CD1c-positive myeloid dendritic cell (primary cell): ENCODE data around the gene TUBG2.
A peak's percentile ranks its signal among the peaks of the same experiment; 100 is the strongest.
"Not testable (repeated sequence)": the region's sequence is repeated elsewhere in the genome, so short reads cannot be mapped to it uniquely, and the experiment has no call there.

Experiments
- DNase-seq: peaks from one replicate; pipeline ENCODE4 v3.0.0-alpha.2; 2016; ENCODE audit errors: extremely low spot score

Gene TUBG2

DNA sequence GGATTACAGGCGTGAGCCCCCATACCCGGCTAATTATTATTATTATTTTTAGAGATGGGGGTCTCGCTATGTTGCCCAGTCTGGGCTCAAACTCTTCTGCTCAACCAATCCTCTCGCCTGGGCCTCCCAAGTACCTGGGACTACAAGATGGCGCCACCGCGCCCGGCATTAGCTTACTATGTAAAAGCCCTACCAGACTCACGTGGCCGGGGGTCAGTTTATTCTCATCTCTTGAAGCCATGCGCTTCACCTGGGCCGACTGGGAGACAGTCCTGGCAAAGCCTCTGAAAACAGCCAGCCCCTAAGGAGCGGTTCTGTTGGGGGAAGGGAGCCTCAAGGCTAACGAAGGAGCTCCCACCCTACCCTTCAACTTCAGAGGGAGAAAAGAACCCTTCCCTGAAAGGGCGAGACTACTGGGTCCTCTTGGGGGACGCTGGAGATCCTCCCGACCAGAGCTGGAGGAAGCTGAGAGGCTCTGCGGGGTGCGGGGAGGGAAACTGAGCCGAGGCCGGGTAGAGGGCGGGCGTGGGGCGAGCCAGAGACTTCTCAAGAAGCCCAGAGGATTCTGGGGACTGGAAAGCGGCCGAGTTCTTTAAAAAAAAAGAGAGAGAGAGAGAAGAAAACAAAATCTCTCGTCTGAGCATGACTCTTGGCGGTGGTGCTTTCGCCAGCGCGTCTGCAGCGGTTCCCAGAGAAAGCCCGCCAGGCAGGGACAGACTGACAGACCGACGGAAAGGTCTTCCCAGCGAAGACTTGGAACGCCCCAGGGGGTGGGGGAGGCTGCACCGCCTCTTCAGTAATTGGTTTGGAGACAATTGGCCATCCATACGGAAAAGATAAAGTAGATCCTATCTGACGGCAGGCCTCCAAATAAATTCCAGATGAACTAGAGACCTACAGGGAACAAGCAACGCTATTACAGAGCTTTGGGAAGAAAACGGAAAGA is 5.6 kb upstream of the TUBG2 start:
- DNase-seq: no peak

DNA sequence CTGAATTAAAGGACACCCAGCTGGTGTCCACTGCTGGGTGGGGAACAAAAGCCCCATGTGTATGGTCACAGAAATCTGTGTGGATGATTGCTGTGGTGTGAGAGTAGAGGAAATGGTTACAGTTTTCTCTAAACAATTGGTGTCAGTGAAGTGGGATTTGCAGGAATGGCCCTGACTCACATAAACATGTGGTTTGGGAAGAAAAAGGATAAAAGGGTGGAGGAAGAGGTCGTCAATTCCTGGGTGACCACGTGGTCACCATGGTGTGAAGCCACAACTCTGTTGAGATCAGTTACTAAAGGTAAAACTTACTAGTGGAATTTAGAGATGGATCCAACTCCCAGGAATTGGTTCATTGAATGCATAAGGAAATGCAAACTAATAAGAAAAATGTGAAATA is 3.6 kb upstream of the TUBG2 start:
- no peak for DNase-seq

DNA sequence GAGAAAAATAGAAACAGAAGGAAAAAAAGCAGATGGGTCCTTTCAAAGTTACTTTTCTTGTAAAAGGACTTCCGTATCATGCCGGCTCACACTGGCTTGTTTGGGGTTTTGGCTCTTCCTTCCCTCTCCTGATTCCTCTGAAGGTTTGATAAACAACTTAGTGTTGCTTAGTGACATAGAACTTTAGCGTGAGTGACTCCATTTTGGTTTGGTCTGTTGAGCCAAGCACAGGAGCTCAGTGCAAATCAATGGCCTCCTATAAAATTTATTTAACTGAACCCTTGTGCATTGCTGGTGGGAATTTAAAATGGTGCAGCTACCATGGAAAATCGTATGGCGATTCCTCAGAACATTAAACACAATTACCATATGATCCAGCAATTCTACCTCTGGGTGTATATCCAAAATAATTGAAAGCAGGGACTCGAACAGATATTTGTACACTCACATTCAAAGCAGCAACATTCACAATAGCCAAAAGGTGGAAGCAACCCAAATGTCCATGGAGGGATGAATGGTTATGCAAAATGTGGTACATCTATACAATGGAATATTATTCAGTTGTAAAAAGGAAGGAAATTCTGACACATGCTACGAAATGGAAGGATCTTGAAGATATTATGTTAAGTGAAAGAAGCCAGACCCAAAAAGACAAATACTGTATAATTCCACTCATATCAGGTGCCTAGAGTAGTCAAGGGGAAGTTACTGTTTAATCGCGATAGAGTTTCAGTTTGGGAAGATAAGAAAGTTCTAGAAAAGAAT is 1.1 kb upstream of the TUBG2 start:
- no peak for DNase-seq

DNA sequence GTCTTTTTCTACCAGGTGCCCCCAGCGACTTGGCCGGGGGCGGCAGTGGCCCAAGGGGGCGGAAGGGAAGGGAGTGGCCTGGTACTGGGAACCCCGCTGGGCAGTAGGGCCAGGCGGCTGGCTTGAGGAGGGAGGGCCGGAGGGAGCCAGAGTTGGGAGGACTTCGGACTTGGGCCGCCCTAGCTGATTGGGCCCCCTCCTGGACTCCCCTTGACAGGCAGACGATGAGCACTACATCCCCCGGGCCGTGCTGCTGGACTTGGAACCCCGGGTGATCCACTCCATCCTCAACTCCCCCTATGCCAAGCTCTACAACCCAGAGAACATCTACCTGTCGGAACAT is 819 bp downstream of the TUBG2 start:
- DNase-seq: not testable (repeated sequence)

DNA sequence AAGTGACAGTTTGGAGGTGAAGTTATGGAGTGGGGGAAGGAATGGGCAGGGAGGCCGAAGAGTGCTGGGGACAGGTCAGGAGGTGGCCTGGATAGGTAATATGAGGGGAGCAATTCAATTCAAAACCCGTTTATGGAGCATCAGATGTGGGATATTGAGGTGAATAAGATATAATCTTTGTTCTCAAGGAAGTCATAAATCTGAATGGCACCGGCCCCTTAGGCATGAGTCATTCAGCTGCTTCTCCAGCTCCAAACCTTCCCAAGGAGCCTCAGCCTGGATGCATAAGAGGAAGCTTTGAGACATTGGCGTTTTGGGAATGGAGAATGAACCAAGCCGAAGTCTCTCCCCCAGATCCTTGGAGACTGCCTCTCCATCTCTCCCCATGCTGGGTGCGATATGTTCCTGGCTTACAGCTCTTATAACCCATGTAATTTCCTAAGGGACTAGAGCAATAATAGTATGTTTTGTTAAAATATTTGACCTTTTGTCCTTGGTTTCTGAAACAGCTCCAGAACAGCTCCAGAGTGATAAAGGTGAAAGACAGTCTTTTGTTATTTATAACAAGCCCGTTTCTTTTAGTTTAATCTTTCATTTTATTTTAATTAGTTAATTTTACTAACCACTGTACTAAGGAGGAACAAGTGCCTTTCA is 1.7 kb downstream of the TUBG2 start:
- DNase-seq: no peak

DNA sequence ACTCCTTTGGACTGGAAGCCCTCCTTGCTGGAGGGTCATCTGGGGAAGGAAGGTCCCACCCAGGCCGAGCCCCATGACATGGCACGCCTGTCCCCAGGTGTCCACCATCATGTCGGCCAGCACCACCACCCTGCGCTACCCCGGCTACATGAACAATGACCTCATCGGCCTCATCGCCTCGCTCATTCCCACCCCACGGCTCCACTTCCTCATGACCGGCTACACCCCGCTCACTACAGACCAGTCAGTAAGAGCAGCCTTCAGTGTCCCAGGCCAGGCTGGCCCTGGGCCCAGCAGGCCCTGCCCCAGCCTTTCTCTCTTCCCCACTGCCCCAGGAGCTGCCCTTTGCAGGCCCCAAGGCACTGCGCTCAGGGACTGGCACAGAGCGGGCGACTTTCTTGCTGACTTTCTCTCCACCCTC is 6.5 kb downstream of the TUBG2 start:
- no peak for DNase-seq

DNA sequence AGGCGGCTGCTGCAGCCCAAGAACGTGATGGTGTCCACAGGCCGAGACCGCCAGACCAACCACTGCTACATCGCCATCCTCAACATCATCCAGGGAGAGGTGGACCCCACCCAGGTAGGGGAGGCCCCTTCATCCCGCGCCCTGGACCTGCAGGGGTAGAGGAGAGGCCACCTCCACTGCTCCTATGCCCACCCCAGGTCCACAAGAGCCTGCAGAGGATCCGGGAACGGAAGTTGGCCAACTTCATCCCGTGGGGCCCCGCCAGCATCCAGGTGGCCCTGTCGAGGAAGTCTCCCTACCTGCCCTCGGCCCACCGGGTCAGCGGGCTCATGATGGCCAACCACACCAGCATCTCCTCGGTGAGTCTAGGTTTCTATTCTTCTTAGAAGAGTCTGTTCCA is 7.0 kb downstream of the TUBG2 start:
- DNase-seq: not testable (repeated sequence)

DNA sequence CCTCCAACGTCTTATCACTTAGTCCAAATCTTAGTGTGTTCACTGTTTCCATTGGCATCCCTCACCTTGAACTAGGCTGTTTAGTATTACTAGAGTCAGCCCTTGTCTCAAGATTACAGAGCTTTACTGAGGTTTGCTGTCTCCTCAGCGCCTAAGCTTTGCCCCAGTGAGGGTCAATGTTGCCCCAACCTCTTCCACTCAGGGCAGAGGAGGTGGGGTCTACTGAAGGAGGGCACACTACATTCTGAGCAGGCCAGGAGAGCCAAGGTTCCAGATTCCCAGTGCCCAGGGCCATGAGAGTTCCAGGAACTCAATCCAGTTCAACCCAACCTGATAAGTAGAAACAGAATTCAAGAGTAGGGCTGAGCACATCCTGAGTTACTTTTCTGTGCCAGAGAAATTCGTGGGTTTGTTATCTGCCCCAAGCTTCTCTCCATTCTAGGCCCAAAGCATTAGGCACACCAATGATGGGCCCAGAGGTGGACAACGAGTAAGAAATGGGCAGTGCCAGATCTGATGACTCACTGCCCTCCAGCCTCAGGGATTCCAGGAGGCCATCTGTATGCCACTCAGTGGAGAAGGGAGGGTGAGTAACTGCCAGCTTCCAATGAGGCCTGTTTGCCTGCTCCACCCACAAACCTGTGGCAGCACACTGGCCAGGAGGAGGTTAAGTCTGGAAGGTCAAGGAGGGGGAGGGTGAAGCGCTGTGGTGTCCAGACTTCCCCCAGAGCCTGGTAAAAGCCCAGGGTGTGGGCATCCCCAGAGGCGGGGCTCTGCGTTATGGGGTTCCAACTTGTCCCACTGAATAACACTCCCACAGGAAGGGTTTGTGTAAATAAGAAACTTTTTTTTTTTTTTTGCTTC is 8.2 kb downstream of the TUBG2 start:
- peak; percentile 19 for DNase-seq

DNA sequence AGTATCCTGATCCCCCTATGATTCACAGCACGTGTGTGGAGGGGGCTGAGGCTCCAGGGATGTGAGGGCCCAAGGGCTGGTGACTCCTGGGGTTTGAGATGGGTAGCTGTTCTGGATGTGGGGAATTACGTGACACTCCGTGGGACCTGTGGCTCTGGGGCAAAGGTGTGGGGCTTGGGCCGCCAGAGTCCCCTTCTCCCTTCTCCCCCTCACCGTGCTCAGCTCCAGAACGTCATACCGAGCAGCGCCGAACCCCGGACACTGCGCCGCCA is 10.6 kb downstream of the TUBG2 start:
- no peak for DNase-seq

DNA sequence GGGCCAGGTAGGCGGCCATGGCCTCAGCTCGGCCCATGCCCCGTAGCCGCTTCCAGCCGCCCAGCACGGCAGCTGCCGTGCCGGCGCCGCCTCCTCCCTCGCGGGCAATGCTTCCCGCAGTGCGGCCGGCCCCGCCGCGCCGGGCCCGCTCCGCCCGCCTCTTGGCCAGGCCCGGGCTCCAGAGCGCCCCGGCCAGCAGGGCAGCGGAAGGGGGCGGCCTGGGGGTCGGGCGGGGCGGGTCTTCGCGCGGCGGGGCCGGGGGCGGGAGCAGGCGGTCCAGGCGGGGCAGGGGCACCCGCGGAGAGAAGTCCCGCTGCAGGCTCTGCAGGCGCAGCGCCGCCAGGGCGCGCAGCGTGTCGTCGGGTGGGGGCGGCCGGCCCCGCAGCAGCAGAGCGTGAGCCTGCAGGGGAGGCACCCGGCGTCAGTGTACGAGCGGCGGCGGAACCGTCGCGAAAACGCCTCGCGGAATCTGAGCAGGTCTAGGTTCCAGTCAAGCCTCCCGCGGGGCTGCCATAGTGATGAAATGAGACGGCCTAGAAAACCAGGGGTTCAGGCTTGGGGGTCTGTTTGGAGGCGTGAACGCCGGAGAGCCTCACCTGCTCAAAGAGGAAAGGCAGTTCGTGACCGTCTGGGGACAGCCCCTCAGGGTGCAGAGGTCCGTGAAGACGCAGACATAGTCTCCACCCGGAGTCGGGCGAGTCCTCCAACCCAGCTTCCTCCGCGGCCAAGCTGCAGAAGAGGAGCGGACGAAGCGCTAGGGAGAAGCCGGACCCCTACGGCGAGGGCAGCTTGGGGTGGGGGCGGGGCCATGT is 11.1 kb downstream of the TUBG2 start:
- DNase-seq: peak; percentile 64

DNA sequence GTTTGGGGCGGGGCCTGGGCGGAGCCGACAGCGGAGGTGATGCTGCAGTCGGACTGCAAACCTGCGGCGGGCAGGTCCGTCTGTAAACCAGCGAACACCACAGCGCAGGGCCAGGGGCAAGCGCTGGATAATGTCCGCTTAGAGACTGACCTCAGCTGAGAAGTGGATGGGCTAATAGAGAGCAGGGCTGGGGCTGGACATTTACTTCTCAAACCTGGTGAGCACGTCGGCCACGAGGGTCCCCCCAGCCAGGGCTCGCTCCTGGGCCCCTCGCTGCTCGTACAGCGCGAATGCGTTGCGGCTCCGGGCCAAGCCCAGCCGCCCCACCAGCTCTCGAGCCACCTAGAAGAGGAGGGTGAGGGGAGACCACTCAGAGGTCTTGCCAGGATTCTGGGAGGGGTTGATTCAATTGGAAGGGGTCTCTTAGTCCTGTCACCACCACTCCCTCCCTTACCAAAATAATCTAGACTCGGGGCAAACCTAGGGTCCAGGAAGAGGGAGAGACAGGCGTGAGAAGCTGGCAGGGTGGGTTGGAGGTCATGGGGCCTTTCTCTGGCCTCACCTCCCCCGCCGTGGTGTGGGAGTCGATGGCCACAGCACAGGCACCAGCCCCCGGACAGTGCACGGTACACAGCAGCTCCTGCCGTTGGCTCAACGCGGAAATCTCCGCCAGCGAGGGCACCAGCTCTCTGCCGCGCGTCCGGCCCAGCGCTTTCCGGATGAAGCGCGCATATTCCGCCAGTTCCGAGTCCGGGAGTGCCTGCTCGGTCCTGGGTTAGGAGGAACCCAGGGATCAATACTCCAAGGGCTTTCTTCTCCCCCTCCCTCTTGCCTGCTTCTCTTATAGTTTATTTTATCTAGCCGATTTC is 11.9 kb downstream of the TUBG2 start:
- peak; percentile 10 for DNase-seq

DNA sequence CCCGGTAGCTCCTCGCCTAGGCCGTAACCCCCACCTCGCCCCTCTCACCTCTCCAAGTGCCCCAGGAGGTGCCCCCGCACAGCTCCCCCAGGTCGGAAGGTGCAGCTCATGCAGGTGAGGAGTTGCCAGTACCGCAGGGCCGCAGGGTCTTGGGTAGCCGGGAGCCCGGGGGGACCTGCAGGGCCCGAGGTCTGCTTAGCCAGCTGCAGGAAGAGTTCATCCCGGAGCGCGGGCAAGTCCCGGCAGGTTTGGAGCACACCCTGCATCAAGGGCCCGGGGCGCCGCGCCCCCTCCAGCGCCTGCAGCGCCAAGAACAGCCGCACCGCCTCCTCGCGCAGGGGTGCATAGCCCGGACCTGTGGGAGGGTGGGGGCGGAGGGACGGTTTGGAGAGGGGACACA is 13.0 kb downstream of the TUBG2 start:
- DNase-seq: no peak

DNA sequence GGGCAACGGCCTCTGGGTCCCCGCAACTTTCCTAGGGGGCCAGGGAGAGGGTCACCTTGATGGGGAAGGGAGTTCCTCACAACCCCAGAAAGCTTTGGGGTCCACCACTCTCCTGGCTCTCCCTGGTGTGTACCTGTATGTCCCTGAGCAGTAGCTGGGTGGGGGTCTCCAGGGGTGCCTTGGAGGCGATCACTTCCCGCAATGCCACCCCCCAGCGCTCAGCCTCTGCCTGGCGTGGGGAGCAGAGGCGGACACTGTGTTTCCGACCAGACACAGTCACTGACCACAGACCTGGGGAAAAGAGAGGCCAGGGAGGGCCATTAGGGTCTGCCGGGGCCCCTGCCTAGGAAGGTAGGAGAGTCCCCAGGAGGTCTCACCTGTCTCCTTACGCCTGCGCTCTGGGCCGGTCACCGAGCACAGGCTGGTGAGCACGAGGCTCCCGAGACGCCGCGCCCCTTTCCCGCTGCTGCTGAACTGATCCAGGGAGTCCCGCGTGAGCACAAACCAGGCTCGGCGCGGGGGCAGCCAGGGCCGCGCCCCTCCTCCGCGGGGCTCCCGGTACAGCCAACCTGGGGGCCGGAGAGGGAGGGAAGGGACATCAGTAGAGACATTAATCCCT is 14.3 kb downstream of the TUBG2 start:
- no peak for DNase-seq

DNA sequence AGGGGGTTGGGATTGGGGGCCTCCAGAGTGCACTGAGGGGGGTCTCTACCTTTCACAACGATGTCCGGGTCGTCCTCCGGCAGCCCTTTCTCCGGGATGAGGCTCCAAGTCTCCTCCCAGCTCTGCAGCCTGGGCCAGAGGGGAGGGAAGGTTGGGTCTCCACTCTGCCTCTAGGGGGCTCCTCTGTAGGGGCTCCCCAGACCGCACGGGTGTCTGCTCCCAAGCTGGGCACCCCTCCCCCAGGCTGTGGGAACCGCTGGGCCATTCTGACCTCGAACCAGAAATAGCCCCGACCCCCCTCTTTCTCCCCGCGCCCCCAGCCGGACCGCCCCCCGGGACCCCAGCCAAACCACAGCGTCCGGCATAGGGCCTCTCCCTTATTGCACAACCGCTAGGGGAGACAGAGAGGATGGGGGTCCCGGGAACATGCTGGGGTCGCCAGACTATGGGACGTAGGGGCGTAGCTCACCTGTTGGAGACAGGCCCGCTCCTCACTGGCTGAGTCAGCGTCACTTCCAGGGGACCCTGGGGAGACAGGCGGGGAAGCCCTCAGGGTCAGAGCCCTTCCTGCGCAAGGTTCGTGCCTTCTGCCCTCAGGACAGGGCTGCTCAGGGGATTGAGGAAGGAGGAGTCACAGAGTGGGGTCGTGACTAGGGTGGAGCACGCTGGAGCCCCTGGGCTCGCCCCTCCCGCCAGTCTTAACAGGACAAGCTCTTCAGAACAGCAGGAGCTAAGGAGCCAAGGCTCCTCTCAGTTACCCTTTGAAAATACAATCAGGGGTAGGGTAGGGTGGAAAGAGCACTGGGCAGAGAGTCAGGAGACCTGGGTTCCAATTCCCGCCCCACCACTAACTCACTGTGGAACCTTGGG is 15.0 kb downstream of the TUBG2 start:
- DNase-seq: peak; percentile 25

DNA sequence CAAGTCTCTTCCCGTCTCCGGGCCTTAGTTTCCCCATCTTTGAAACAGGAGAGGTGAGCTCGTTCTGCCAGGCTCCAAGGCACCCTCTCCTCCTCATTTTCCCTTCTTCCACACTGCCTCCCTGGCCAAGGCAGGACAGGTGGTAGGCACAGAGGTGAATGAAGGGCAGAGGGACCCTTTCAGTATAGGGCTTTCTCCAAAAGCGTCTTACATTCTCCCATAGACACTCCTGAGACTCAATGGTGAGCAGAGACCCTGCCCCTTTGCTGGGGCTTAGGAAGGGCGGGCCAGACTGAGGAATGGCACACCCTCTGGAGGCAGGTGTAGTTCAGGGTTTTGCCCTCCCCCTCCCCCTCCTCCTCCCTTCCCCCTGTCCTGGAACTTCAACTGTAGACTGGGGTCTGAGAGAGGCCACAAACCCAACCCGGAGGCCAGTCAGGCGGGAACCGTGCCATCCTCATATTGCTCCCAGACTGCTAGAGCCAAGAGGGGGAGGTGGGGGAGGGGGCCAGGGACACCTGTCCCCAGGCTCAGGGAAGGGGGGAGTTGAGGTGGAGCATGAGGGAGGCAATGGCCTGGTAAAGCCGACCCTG is 15.8 kb downstream of the TUBG2 start:
- DNase-seq: no peak

DNA sequence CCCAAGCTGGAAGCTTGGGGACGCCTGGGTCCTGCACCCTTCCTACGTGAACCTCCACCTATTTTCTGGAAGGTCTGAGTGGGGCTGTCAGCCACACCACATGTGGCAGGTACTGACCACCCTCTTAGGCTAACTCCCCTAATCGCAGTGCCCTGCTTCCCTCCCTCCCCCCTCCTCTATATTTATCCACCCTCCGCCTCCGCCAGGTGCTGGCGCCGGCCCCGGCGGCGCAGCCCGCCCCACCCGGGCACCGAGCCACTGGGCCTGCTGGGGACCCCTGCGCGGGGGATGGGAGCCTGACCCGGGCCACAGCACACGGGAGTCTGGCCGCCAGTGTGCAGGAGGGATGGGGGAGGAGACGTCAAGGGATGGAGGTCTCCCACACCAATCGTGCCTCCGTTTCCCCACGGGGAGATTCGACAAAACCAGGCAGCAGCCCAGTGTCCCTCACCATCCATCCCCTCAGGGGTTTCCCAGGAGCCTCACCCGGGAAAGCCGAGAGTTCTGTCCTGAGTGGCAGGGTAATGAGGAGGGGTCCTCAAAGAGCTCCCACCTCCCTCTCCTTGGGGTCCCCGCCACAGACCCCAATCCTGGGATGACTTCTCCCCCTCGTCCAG is 16.4 kb downstream of the TUBG2 start:
- DNase-seq: no peak

DNA sequence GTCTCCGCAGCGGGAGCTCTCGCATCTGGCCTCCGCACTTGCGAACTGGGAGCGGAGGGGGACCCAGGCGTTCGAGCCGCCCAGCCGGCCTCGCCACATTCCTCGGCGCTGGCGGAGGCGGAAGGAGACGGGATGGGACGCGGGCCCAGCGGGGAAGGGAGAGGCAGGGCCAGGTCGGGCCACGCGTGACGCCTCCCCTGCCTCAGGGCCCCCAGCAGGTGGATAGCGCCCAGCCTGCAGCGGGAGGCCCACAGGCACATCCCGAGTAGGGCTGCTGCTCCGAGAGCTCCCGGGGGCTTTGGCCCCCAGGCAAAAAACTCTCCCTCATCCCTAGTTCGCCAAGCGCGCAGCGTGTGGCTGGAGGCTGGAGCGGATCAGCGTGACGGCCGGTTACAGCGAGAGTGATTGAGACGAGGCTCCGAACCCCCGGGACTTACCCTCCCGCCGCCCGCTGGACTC is 16.9 kb downstream of the TUBG2 start:
- DNase-seq: peak; percentile 5
